HG03432 (cell line): ENCODE measurements around the gene CORO1A.
"Not testable (repeated sequence)": the region's sequence is repeated elsewhere in the genome, so short reads cannot be mapped to it uniquely, and the experiment has no call there.

ENCODE experiments used
- ATAC-seq: cut with Tn5 transposase; IDR thresholded peaks from one replicate; pipeline ENCODE4 v1.9.1; 2021; ENCODE audit warnings: mild to moderate bottlenecking, moderate library complexity; ENCODE audit not compliant: unreplicated experiment

The CORO1A gene

GRCh38 chr16:30199608-30200343, 16.4 kb downstream of the CORO1A start:
- not testable (repeated sequence) for ATAC-seq

- not testable (repeated sequence) for ATAC-seq
These were observed 22.3 kb downstream of the CORO1A start for GRCh38 chr16:30205541-30206236.

DNA sequence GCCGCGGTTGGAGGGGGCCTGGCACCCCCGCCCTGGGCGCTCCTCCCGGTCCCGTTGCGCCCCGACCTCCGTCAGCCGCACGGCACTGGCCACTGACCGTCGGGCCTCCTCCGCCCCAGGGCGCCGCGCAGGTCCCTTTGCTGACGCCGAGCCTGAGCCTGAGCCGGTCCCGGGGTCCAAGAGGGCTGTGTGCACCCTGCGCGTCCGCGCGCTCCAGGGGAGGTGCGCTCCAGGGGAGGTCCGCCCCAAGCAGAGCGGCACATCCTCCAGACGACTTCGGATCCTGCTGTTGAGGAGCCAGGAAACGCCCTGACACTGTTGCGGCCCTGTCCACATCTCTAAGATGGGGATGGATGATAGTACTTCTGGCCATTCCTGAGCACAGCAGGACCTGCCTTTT, 22.9 kb downstream of the CORO1A start:
- not testable (repeated sequence) for ATAC-seq

DNA sequence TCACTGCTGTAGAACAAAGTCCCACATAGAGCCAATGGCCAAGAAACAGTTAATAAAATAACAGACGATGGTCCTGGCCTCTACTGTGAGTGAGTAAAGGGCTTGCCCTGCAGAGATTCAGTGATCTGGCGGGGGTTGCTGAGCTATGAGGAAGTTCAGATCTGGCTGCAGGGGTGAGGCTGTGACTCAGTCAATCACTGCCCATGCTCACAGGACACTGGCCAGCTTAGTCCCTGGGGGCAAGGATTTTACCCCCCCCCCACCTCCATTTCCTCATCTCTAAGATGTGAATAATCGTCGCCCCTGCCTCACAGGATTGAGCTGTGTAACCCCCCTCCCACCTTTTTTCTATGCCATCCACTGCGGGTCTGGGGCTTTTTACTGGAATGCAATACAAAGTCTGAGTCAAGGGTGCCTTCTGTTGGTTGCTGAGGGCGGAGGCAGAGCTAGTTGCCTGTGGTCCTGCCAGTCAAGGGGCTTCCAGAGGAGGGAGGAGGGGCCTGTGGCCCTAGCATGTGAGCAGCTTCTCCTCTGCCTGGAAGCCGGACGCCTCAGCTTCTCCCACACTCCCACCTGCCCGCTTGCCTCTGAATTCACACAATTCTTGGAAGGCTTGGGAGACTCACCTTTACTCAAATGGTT, 23.8 kb downstream of the CORO1A start:
- not testable (repeated sequence) for ATAC-seq

DNA sequence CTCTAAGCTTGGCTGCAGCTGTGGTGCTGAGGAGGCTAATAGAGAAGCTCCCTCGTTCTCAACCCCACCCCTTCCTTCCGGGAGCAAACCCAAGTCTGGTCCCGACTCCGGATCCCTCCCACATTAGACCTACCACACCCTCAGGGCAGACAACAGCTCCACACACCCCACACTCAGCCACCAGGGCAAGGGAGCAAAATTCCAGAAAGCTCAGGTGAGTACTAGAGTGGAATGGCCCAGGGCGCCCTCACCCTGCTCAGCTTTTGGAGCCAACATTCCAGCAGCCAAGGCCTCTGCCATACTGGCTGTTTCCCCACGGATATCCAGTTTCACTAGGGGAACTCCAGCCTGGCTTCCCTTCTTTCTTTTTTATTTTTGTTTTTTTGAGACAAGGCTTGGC, 25.6 kb downstream of the CORO1A start:
- not testable (repeated sequence) for ATAC-seq

- ATAC-seq, result not testable (repeated sequence)
These were observed 28.0 kb downstream of the CORO1A start for GRCh38 chr16:30211414-30211813.

- ATAC-seq, result not testable (repeated sequence)
These were observed 33.7 kb downstream of the CORO1A start for GRCh38 chr16:30217082-30217481.
